Fibroblast of the aortic adventitia (primary cell): Measurements from ENCODE around the gene IGF2BP3. TPM values are rescaled to one million over a fixed set of nuclear protein-coding genes. Genes with fewer than 3 reads are reported as not detected.

ENCODE experiments used
- DNase-seq: peaks from one replicate; pipeline ENCODE4 v3.0.0-alpha.2; 2010; ENCODE audit warnings: low read depth
- H3K4me3 ChIP-seq: 2 replicates; pipeline ENCODE4 v1.5.1; 2011; ENCODE audit warnings: low read depth, mild to moderate bottlenecking, control low read depth, low read length, moderate library complexity
- total RNA-seq: library from RNA; depleted of rRNA; stranded (reverse); fragments of >200 nt; gene quantifications from 2 replicates; pipeline ENCODE4 v1.2.3, GENCODE V29; 2012; ENCODE audit warnings: low replicate concordance
- TF ChIP-seq, protein P1 (sequence below): IDR thresholded peaks from 2 replicates; pipeline ENCODE4 v1.5.1; 2011; ENCODE audit warnings: mild to moderate bottlenecking, low read length, control low read depth, inconsistent platforms; ENCODE audit not compliant: insufficient read depth

Gene IGF2BP3
- total RNA-seq, 1 donor = 116 TPM

DNA sequence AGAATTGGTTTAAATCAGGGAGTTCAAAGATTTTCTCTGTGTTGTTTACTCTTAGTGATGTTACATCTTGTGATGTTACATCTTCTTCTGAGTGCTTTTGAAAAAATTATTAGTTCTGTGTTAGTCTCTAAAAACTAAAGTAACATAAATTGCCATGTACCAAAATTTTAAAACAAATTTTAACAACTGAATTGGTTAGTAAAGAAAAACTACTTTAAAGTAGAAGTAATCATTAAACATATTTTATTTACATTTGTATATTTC, 5.2 kb upstream of the IGF2BP3 start:
- no peak overlapping the region for H3K4me3 ChIP-seq
- DNase-seq = no peak
- TF ChIP-seq, protein P1, sequence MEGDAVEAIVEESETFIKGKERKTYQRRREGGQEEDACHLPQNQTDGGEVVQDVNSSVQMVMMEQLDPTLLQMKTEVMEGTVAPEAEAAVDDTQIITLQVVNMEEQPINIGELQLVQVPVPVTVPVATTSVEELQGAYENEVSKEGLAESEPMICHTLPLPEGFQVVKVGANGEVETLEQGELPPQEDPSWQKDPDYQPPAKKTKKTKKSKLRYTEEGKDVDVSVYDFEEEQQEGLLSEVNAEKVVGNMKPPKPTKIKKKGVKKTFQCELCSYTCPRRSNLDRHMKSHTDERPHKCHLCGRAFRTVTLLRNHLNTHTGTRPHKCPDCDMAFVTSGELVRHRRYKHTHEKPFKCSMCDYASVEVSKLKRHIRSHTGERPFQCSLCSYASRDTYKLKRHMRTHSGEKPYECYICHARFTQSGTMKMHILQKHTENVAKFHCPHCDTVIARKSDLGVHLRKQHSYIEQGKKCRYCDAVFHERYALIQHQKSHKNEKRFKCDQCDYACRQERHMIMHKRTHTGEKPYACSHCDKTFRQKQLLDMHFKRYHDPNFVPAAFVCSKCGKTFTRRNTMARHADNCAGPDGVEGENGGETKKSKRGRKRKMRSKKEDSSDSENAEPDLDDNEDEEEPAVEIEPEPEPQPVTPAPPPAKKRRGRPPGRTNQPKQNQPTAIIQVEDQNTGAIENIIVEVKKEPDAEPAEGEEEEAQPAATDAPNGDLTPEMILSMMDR = no peak

DNA sequence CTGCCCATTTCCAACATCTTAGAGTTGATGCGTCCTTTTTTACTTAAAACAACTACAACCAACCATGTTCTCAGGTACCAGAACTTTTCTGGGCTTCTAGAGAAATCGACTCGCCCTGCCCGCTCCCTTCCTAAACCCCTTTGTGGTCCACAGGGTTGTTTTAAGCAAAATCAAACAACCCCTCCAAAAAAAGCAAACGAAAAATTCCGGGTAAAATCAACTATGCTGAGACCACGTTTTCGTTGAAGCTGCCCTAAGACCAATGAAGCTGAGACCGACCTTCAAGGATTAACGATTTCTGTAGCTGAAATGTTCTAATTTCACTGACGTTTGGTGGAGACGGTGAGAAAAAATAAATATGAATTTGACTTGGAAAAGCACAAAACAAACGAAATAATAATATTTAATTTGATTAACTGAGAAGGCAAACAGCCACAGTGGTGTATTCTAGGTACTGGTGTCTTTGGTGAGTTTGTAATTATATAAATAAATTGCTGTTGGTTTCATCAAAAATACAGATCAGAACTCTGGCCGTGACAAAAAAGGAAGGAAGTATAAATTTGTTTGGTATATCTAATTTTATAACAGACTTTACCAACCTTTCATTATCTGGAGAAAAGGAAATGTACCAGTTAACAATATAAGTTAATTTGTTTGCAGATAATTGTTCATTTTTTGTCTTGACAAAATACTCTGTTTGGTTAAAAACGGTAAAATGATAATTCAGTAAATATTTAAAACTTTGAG, 4.7 kb upstream of the IGF2BP3 start:
- peak; percentile 57 for DNase-seq
- peak overlapping the region; percentile 65 for H3K4me3 ChIP-seq
- TF ChIP-seq, protein P1 = no peak

DNA sequence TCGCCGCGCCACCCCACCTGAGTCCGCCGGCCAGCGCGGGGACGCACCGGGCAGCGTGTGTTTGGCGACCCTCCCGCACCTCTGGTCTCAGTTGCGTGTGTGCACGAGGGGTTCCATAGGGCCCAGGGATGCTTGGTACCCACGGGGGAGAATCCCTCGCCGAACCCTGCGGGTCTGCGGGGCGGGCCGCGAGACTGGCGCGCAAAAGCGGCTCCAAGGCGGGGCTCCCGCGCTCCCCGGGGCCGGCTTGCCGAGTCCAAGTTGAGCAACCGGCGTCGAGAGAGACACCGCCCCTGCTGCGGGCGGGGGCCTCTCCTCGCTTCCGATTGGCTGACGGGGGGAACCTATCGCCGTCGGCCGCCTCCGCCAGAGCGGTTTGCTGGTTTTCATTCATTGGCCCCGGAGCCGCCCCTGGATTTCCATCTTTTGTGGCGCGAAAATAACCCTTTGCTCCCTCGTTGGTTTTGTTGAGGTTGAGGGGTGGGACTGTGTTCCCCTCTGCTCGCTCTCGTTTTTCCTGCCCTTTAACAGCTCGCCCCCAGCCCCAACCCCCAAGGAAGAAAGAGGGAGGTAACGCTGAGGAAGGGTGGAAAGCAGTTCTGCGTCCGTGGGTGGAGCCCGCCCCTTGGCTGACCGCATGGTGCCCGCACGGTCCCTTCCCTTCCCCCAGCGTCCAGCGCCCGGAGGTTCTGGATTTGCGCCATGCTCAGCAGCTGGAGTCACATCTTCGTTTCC, 4.0 kb upstream of the IGF2BP3 start:
- DNase-seq = peak; percentile 91
- H3K4me3 ChIP-seq = peak overlapping the region; percentile 84
- TF ChIP-seq, protein P1 = no peak

DNA sequence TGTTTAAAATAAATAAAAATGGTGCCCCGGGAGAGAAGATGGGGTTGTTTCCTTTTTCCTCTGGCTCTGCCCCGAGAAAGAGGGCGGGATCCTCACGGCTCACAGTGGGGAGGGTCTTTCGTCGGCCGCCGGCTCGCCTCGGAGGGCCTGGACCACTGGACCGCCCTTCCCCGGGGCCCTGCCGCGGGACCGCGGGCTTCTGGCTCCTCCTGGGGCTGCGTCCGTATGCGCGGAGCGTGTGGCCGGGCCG, 3.5 kb upstream of the IGF2BP3 start:
- TF ChIP-seq, protein P1 = no peak
- no peak for DNase-seq
- peak overlapping the region; percentile 84 for H3K4me3 ChIP-seq

DNA sequence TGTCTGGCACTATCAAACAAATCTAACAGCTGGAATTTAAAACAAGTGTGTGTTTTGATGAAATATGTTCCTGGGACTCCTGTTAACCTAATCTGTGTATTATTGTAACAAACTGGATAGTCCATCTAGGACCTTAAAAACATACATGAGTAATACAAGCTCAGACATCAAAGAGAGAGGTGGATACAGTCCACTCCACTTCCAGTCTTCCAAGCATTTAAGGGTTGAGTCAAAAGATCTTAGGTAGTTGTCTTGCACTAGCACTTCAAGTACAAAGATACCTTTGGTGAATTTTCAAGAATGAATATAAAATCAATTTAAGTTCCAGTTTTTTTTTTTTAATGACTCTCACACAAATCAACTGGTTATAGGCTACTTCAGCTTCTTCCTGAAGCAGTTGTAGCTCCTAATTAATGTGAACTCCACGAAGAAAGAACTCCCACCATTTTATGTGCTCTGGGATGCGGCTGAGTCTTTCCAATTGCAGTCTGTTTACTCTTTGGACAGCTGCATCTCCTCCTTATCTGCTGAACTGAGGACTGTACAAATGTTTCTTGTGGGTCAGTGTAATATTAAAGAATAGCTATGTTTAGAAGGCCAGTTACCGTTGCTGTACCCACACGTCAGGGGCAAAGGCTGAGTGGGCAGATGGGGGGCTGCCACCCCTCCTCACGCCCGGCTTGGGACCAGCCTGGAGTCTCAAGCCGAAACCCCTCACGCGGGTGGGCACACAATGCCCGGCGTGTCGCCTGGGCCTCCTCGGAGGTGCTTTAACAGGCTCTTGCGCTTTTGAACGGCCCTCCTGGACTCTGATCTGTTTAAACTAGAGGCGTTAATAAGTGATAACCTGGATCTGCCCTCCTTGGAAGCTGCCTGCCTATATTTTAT, 2.9 kb upstream of the IGF2BP3 start:
- H3K4me3 ChIP-seq = peak overlapping the region; percentile 84
- TF ChIP-seq, protein P1 = no peak
- DNase-seq = no peak

DNA sequence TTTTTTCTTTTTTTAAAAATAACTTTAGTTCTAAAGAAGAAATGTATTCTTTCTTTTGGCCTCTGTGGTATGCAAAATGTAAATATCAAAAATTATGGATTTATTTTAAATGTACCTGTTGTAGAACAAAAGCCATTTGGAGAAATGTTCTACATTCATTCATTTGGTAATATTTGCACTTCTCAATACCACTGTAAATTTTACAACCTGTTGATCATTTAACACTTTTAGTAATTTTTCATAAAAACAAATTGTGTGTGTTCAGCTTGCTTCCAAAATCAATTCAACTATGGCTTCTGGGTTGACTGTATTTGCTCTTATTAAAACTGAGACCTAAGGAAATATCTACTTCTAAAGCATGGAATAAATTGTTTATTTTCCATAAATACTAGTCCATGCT, 2.3 kb upstream of the IGF2BP3 start:
- TF ChIP-seq, protein P1 = no peak
- H3K4me3 ChIP-seq = no peak overlapping the region
- no peak for DNase-seq
